Measurements from ENCODE around the gene LTK.

- TF ChIP-seq POLR2A (IDR thresholded peaks at IDR 0.05) (no peak), CTCF (IDR thresholded peaks at IDR 0.05) (no peak)
These were observed 31.3 kb downstream of the LTK start for GRCh38 chr15:41482110-41482877.
